Vagina (tissue), 2 donors: ENCODE data around the gene C16orf95. TPM values are rescaled to one million over a fixed set of nuclear protein-coding genes. Genes with fewer than 3 reads are reported as not detected.

Experiments used
- DNase-seq, 2 donors: peaks; one replicate each; pipeline ENCODE4 v3.0.0-alpha.2; 2017; ENCODE audit errors: extremely low spot score in 2 of 2
- H3K27ac ChIP-seq: fragments of 200-600 bp; sonication (generic); one replicate; pipeline ENCODE4 v1.5.1; 2019
- H3K27me3 ChIP-seq: fragments of 200-600 bp; sonication (generic); one replicate; pipeline ENCODE4 v1.5.1; 2019
- H3K36me3 ChIP-seq, 2 donors: fragments of 200-600 bp; sonication (generic); one replicate each; pipeline ENCODE4 v1.5.1; 2017 to 2019
- H3K4me1 ChIP-seq: fragments of 200-600 bp; sonication (generic); one replicate; pipeline ENCODE4 v1.5.1; 2019
- H3K4me3 ChIP-seq, 2 donors: fragments of 200-600 bp; sonication (generic); 1 replicate in 1 of 2; 2 replicates in 1 of 2; pipeline ENCODE4 v1.5.1; 2016 to 2019
- H3K9me3 ChIP-seq: fragments of 200-600 bp; sonication (generic); one replicate; pipeline ENCODE4 v1.5.1; 2019
- CTCF ChIP-seq, 3 experiments: fragments of 450-650 bp in 2 of 3; fragments of 200-600 bp in 1 of 3; sonication (generic) in 1 of 3; IDR thresholded peaks; one replicate each; pipeline ENCODE4 v1.5.1; 2017 to 2019; ENCODE audit warnings: antibody characterized with exemption in 3 of 3, mild to moderate bottlenecking in 2 of 3, moderate library complexity in 2 of 3
- POLR2A ChIP-seq, 2 donors: fragments of 450-650 bp; IDR thresholded peaks; one replicate each; pipeline ENCODE4 v1.6.1; 2017; ENCODE audit warnings: antibody characterized with exemption in 2 of 2, mild to moderate bottlenecking in 2 of 2, moderate library complexity in 2 of 2
- POLR2AphosphoS5 ChIP-seq, 2 donors: sonication (generic); formaldehyde crosslinking; IDR thresholded peaks; one replicate each; pipeline ENCODE4 v1.9.0; 2017; ENCODE audit warnings: antibody characterized with exemption in 2 of 2, mild to moderate bottlenecking in 2 of 2, low read depth in 1 of 2; ENCODE audit not compliant: insufficient read depth in 1 of 2
- intact Hi-C: fragments of 100-400 bp; cut with DNase I; formaldehyde crosslinking; loops from one replicate; pipeline ENCODE4 v1.15.1; 2023
- total RNA-seq: library from RNA; depleted of rRNA; stranded (reverse); fragments of >200 nt; gene quantifications from one replicate; pipeline ENCODE4 v1.2.3, GENCODE V29; 2016

C16orf95 gene
- total RNA-seq, 1 donor from 2014 or later: 1.5 TPM

- no peaks in the 10 kb centered on the region for H3K9me3 ChIP-seq
- peaks cover 0 to 9% of the 10 kb centered on the region in 2 donors for H3K36me3 ChIP-seq
- H3K27me3 ChIP-seq: no peaks in the 10 kb centered on the region
- H3K4me3 ChIP-seq: no peak overlapping the region
- TF ChIP-seq POLR2AphosphoS5 (IDR thresholded peaks at IDR 0.05; ENCODE audit: insufficient read depth in 1 of 2, low read depth in 1 of 2) (no peak), CTCF (IDR thresholded peaks at IDR 0.05) (no peak), POLR2A (IDR thresholded peaks at IDR 0.05) (no peak)
- H3K4me1 ChIP-seq: peaks cover 16% of the 10 kb centered on the region
- H3K27ac ChIP-seq: no peak overlapping the region
- no peak for DNase-seq
- intact Hi-C loops: no loop called here
Observed at GRCh38 chr16:87323727-87324410, 6.7 kb upstream of the C16orf95 start.

- Histone ChIP-seq H3K27me3 (no peaks in the 10 kb centered on the region), H3K4me3 (no peak overlapping the region), H3K36me3 (peaks cover 0 to 3% of the 10 kb centered on the region in 2 donors), H3K27ac (no peak overlapping the region), H3K4me1 (peaks cover 24% of the 10 kb centered on the region), H3K9me3 (no peaks in the 10 kb centered on the region)
- no peak for TF ChIP-seq CTCF (IDR thresholded peaks at IDR 0.05)
- no peak for TF ChIP-seq POLR2A (IDR thresholded peaks at IDR 0.05)
- TF ChIP-seq POLR2AphosphoS5 (IDR thresholded peaks at IDR 0.05; ENCODE audit: insufficient read depth in 1 of 2, low read depth in 1 of 2): no peak
- no peak for DNase-seq
- intact Hi-C loops: no loop called here
Observed at GRCh38 chr16:87322833-87323726, 5.9 kb upstream of the C16orf95 start.

DNA sequence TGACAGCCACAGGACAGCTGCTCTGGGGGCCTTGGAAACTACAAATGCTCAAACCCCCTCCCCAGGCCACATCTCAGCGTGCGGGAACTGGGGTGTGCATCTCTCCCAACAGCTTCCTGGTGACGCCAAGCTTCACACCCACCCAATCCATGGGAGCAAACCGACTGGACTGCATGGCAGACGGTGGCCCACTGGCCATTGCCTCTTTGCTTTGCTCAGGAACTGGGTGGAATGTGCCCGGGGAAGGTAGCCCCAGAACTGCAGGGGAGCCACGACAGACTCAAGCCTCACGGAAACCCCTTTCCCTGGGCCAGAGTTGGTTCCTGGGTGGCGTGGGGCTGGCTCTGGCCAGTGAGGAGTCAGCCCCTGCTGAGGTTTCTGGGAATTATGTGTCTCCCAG is 5.2 kb upstream of the C16orf95 start:
- Histone ChIP-seq H3K27me3 (no peaks in the 10 kb centered on the region), H3K4me3 (no peak overlapping the region), H3K4me1 (peaks cover 27% of the 10 kb centered on the region), H3K9me3 (no peaks in the 10 kb centered on the region), H3K36me3 (no peaks in the 10 kb centered on the region), H3K27ac (no peak overlapping the region)
- TF ChIP-seq POLR2A (IDR thresholded peaks at IDR 0.05) (no peak), CTCF (IDR thresholded peaks at IDR 0.05) (no peak), POLR2AphosphoS5 (IDR thresholded peaks at IDR 0.05; ENCODE audit: insufficient read depth in 1 of 2, low read depth in 1 of 2) (no peak)
- intact Hi-C loops: no loop called here
- DNase-seq: no peak

GRCh38 chr16:87321336-87322107 is 4.3 kb upstream of the C16orf95 start:
- H3K27ac ChIP-seq: no peak overlapping the region
- no peaks in the 10 kb centered on the region for H3K9me3 ChIP-seq
- intact Hi-C loops: no loop called here
- H3K27me3 ChIP-seq: no peaks in the 10 kb centered on the region
- H3K4me3 ChIP-seq: no peak overlapping the region
- TF ChIP-seq POLR2A (IDR thresholded peaks at IDR 0.05) (no peak), POLR2AphosphoS5 (IDR thresholded peaks at IDR 0.05; ENCODE audit: insufficient read depth in 1 of 2, low read depth in 1 of 2) (no peak)
- H3K36me3 ChIP-seq: no peaks in the 10 kb centered on the region
- DNase-seq: no peak
- H3K4me1 ChIP-seq: peaks cover 27% of the 10 kb centered on the region

DNA sequence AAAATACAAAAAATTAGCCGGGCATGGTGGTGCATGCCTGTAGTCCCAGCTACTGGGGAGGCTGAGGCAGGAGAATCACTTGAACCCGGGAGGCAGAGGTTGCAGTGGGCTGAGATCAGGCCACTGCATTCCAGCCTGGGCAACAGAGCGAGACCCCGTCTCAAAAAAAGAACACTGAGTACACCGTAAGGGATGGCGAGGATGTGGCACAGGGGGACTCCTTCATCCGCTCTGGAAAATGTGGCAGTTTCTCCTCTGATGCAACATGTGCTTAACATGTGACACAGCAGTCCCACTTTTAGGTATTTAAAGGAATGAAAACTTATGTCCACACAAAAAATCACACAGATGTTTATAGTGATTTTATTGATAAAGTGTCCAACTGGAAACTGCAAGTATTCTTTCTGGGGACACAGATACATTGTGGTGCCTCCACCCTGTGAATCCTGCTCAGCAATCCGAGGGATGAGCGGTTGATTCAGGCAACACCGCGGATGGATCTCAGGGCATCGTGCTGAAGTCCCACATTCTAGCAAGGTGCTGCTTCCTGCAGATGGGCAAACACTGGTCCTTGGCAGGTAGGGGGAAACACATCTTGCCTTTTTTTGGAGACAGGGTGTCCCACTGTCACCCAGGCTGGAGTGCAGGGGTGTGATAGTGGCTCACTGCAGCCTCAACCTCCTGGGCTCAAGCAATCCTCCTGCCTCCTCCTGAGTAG is 3.5 kb upstream of the C16orf95 start:
- H3K36me3 ChIP-seq: no peaks in the 10 kb centered on the region
- H3K27me3 ChIP-seq: no peaks in the 10 kb centered on the region
- H3K4me3 ChIP-seq: no peak overlapping the region
- peaks cover 19% of the 10 kb centered on the region for H3K4me1 ChIP-seq
- no peak for TF ChIP-seq CTCF (IDR thresholded peaks at IDR 0.05)
- intact Hi-C loops: no loop called here
- no peak for DNase-seq
- H3K27ac ChIP-seq: no peak overlapping the region
- no peaks in the 10 kb centered on the region for H3K9me3 ChIP-seq
